ENCODE results near the gene SREBF1.

The SREBF1 gene

DNA sequence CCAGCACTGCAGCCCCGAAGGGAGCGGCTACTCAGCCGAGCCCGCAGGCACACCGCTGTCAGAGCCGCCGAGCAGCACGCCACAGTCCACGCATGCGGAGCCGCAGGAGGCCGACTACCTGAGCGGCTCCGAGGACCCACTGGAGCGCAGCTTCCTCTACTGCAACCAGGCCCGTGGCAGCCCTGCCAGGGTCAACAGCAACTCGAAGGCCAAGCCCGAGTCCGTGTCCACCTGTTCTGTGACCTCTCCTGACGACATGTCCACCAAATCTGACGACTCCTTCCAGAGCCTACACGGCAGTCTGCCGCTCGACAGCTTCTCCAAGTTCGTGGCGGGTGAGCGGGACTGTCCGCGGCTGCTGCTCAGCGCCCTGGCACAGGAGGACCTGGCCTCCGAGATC is 42.4 kb downstream of the SREBF1 start:
- H3K4me1 ChIP-seq (ENCODE audit: insufficient read depth, low read length, poor library complexity, severe bottlenecking), result peaks cover 28% of the 10 kb centered on the region
- H3K79me2 ChIP-seq (ENCODE audit: insufficient read depth, low read length), result peaks cover 37% of the 10 kb centered on the region
- no peaks in the 10 kb centered on the region for H3K9me2 ChIP-seq (replicated peaks; ENCODE audit: low read depth, low read length)
- no peak overlapping the region for H3K4me2 ChIP-seq (ENCODE audit: low read depth, low read length, poor library complexity, severe bottlenecking)
- no peaks in the 10 kb centered on the region for H3K9me3 ChIP-seq (ENCODE audit: insufficient read depth, low read depth, low read length)
- no peak overlapping the region for H2AFZ ChIP-seq (ENCODE audit: low read length)
- no peaks in the 10 kb centered on the region for H3K27me3 ChIP-seq (ENCODE audit: insufficient read depth, low read length, poor library complexity, severe bottlenecking)
- peaks cover 54% of the 10 kb centered on the region for H4K20me1 ChIP-seq (ENCODE audit: insufficient read depth, low read length, poor library complexity, severe bottlenecking)
- H3K4me3 ChIP-seq (ENCODE audit: low read length, poor library complexity, severe bottlenecking), result no peak overlapping the region
- no peak overlapping the region for H3K9ac ChIP-seq (ENCODE audit: low read depth, low read length, poor library complexity, severe bottlenecking)
- no peaks in the 10 kb centered on the region for H3F3A ChIP-seq (ENCODE audit: low read depth)
- H3K36me3 ChIP-seq (ENCODE audit: insufficient read depth, low read length), result peaks cover 64% of the 10 kb centered on the region; the same call in 1 of the 2 replicates
- TF ChIP-seq, protein P1, sequence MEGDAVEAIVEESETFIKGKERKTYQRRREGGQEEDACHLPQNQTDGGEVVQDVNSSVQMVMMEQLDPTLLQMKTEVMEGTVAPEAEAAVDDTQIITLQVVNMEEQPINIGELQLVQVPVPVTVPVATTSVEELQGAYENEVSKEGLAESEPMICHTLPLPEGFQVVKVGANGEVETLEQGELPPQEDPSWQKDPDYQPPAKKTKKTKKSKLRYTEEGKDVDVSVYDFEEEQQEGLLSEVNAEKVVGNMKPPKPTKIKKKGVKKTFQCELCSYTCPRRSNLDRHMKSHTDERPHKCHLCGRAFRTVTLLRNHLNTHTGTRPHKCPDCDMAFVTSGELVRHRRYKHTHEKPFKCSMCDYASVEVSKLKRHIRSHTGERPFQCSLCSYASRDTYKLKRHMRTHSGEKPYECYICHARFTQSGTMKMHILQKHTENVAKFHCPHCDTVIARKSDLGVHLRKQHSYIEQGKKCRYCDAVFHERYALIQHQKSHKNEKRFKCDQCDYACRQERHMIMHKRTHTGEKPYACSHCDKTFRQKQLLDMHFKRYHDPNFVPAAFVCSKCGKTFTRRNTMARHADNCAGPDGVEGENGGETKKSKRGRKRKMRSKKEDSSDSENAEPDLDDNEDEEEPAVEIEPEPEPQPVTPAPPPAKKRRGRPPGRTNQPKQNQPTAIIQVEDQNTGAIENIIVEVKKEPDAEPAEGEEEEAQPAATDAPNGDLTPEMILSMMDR (conservative IDR thresholded peaks at IDR 0.05; ENCODE audit: low read length), result no peak
- TF ChIP-seq EZH2phosphoT487 (IDR thresholded peaks at IDR 0.05; ENCODE audit: borderline replicate concordance), result no peak

DNA sequence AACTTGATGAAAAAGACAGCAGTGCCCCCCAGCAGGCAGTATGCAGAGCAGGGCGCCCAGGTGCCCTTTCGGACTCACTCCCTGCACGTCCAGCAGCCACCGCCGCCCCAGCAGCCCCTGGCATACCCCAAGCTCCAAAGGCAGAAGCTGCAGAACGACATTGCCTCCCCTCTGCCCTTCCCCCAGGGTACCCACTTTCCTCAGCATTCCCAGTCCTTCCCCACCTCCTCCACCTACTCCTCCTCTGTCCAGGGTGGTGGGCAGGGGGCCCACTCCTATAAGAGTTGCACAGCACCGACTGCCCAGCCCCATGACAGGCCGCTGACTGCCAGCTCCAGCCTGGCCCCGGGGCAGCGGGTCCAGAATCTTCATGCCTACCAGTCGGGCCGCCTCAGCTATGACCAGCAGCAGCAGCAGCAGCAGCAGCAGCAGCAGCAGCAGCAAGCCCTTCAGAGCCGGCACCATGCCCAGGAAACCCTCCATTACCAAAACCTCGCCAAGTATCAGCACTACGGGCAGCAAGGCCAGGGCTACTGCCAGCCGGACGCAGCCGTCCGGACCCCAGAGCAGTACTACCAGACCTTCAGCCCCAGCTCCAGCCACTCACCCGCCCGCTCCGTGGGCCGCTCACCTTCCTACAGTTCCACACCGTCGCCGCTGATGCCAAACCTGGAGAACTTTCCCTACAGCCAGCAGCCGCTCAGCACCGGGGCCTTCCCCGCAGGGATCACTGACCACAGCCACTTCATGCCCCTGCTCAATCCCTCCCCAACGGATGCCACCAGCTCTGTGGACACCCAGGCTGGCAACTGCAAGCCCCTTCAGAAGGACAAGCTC is 43.2 kb downstream of the SREBF1 start:
- Histone ChIP-seq H3K9me2 (replicated peaks; ENCODE audit: low read depth, low read length) (no peaks in the 10 kb centered on the region), H3K4me2 (ENCODE audit: low read depth, low read length, poor library complexity, severe bottlenecking) (no peak overlapping the region), H3F3A (ENCODE audit: low read depth) (no peaks in the 10 kb centered on the region), H3K9ac (ENCODE audit: low read depth, low read length, poor library complexity, severe bottlenecking) (no peak overlapping the region), H3K27me3 (ENCODE audit: insufficient read depth, low read length, poor library complexity, severe bottlenecking) (no peaks in the 10 kb centered on the region), H2AFZ (ENCODE audit: low read length) (no peak overlapping the region), H3K9me3 (ENCODE audit: insufficient read depth, low read depth, low read length) (no peaks in the 10 kb centered on the region), H3K36me3 (ENCODE audit: insufficient read depth, low read length) (peaks cover 60% of the 10 kb centered on the region; the same call in 1 of the 2 replicates), H3K79me2 (ENCODE audit: insufficient read depth, low read length) (peaks cover 45% of the 10 kb centered on the region), H3K4me3 (ENCODE audit: low read length, poor library complexity, severe bottlenecking) (no peak overlapping the region), H4K20me1 (ENCODE audit: insufficient read depth, low read length, poor library complexity, severe bottlenecking) (peaks cover 59% of the 10 kb centered on the region), H3K4me1 (ENCODE audit: insufficient read depth, low read length, poor library complexity, severe bottlenecking) (peaks cover 28% of the 10 kb centered on the region)
- TF ChIP-seq, protein P1 (conservative IDR thresholded peaks at IDR 0.05; ENCODE audit: low read length), result no peak
- TF ChIP-seq EZH2phosphoT487 (IDR thresholded peaks at IDR 0.05; ENCODE audit: borderline replicate concordance), result no peak

DNA sequence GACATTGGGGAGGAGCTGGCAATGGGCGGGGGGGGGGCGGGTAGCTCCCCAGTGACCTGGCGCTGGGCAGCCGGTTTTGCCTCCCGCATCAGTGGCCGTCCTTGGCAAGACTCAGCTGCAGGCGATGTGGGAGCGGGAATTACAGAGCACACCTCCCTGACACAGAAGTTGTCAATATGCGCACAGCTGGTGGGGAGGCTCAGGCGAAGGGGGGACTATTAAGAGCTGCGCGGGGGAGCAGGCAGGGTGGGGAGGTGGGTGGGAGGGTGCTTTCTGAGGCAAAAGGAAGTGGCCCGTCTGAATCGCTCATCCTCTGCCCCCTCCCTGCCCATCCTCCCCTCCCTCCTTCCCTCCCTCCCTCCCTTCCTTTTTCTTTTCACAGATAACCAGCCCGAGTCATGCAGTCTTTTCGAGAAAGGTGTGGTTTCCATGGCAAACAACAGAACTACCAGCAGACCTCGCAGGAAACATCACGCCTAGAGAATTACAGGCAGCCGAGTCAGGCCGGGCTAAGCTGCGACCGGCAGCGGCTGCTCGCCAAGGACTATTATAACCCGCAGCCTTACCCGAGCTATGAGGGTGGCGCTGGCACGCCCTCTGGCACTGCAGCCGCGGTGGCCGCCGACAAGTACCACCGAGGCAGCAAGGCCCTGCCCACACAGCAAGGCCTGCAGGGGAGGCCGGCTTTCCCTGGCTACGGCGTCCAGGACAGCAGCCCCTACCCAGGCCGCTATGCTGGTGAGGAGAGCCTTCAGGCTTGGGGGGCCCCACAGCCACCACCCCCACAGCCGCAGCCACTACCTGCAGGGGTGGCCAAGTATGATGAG is 44.0 kb downstream of the SREBF1 start:
- Histone ChIP-seq H3K27me3 (ENCODE audit: insufficient read depth, low read length, poor library complexity, severe bottlenecking) (no peaks in the 10 kb centered on the region), H2AFZ (ENCODE audit: low read length) (no peak overlapping the region), H4K20me1 (ENCODE audit: insufficient read depth, low read length, poor library complexity, severe bottlenecking) (peaks cover 61% of the 10 kb centered on the region), H3K9ac (ENCODE audit: low read depth, low read length, poor library complexity, severe bottlenecking) (no peak overlapping the region), H3F3A (ENCODE audit: low read depth) (no peaks in the 10 kb centered on the region), H3K36me3 (ENCODE audit: insufficient read depth, low read length) (peaks cover 51% of the 10 kb centered on the region; the same call in 1 of the 2 replicates), H3K79me2 (ENCODE audit: insufficient read depth, low read length) (peaks cover 53% of the 10 kb centered on the region), H3K9me3 (ENCODE audit: insufficient read depth, low read depth, low read length) (no peaks in the 10 kb centered on the region), H3K4me3 (ENCODE audit: low read length, poor library complexity, severe bottlenecking) (no peak overlapping the region), H3K4me1 (ENCODE audit: insufficient read depth, low read length, poor library complexity, severe bottlenecking) (peaks cover 28% of the 10 kb centered on the region), H3K4me2 (ENCODE audit: low read depth, low read length, poor library complexity, severe bottlenecking) (peak overlapping the region; percentile 8), H3K9me2 (replicated peaks; ENCODE audit: low read depth, low read length) (no peaks in the 10 kb centered on the region)
- TF ChIP-seq, protein P1 (conservative IDR thresholded peaks at IDR 0.05; ENCODE audit: low read length), result no peak
- no peak for TF ChIP-seq EZH2phosphoT487 (IDR thresholded peaks at IDR 0.05; ENCODE audit: borderline replicate concordance)
